ENCODE measurements around the gene BSN. TPM values are rescaled to one million over a fixed set of nuclear protein-coding genes. Genes with fewer than 3 reads are reported as not detected.

Gene BSN
- total RNA-seq, 2 donors from 2014 or later: 0.82 to 11.6 TPM

- 85% methylated on average over 8 of the region's 8 CpGs for WGBS
- no peaks in the 10 kb centered on the region for H3K4me1 ChIP-seq (replicated peaks)
- no peak overlapping the region for H3K27ac ChIP-seq
- no peak overlapping the region for H3K4me3 ChIP-seq
- H3K36me3 ChIP-seq: no peaks in the 10 kb centered on the region
- TF ChIP-seq CTCF (IDR thresholded peaks at IDR 0.05) (no peak), POLR2AphosphoS5 (IDR thresholded peaks at IDR 0.05) (no peak), POLR2A (IDR thresholded peaks at IDR 0.05) (no peak)
- no peak for DNase-seq (ENCODE audit: low spot score)
- H3K9me3 ChIP-seq: no peaks in the 10 kb centered on the region
- H3K27me3 ChIP-seq (replicated peaks; ENCODE audit: insufficient read depth): no peaks in the 10 kb centered on the region
- intact Hi-C loops (cut with DNase I): no loop called here
Observed at GRCh38 chr3:49653621-49654020, 99.3 kb downstream of the BSN start.

GRCh38 chr3:49654176-49654825 is 100.0 kb downstream of the BSN start:
- Histone ChIP-seq H3K4me1 (replicated peaks) (no peaks in the 10 kb centered on the region), H3K4me3 (no peak overlapping the region), H3K27ac (no peak overlapping the region), H3K9me3 (no peaks in the 10 kb centered on the region), H3K36me3 (no peaks in the 10 kb centered on the region), H3K27me3 (replicated peaks; ENCODE audit: insufficient read depth) (no peaks in the 10 kb centered on the region)
- 90% methylated on average over 17 of the region's 17 CpGs for WGBS
- intact Hi-C loops (cut with DNase I): no loop called here
- TF ChIP-seq POLR2AphosphoS5 (IDR thresholded peaks at IDR 0.05): no peak
- TF ChIP-seq POLR2A (IDR thresholded peaks at IDR 0.05): no peak
- TF ChIP-seq CTCF (IDR thresholded peaks at IDR 0.05): no peak
- no peak for DNase-seq (ENCODE audit: low spot score)

- no peaks in the 10 kb centered on the region for H3K36me3 ChIP-seq
- H3K9me3 ChIP-seq: no peaks in the 10 kb centered on the region
- intact Hi-C loops (cut with DNase I): no loop called here
Observed at GRCh38 chr3:49654955-49655556, 100.8 kb downstream of the BSN start.

GRCh38 chr3:49655731-49656285 is 101.5 kb downstream of the BSN start:
- no peaks in the 10 kb centered on the region for H3K36me3 ChIP-seq
- H3K4me1 ChIP-seq (replicated peaks): no peaks in the 10 kb centered on the region
- DNase-seq (ENCODE audit: low spot score): no peak
- 95% methylated on average over 18 of the region's 19 CpGs for WGBS
- H3K4me3 ChIP-seq: no peak overlapping the region
- no peak overlapping the region for H3K27ac ChIP-seq
- H3K9me3 ChIP-seq: no peaks in the 10 kb centered on the region
- TF ChIP-seq CTCF (IDR thresholded peaks at IDR 0.05): no peak
- no peak for TF ChIP-seq POLR2A (IDR thresholded peaks at IDR 0.05)
- TF ChIP-seq POLR2AphosphoS5 (IDR thresholded peaks at IDR 0.05): no peak
- intact Hi-C loops (cut with DNase I): no loop called here
- H3K27me3 ChIP-seq (replicated peaks; ENCODE audit: insufficient read depth): no peaks in the 10 kb centered on the region

More at GRCh38 chr3:49654955-49655556, 100.8 kb downstream of the BSN start:
- Histone ChIP-seq H3K4me3 (no peak overlapping the region), H3K27me3 (replicated peaks; ENCODE audit: insufficient read depth) (no peaks in the 10 kb centered on the region), H3K27ac (no peak overlapping the region), H3K4me1 (replicated peaks) (no peaks in the 10 kb centered on the region)
- TF ChIP-seq POLR2AphosphoS5 (IDR thresholded peaks at IDR 0.05) (no peak), CTCF (IDR thresholded peaks at IDR 0.05) (no peak), POLR2A (IDR thresholded peaks at IDR 0.05) (no peak)
- DNase-seq (ENCODE audit: low spot score): no peak
- WGBS: 63% methylated on average over 10 of the region's 10 CpGs
